IMR-90 (cell line): ENCODE data around the gene MAT1A. TPM values are rescaled to one million over a fixed set of nuclear protein-coding genes. Genes with fewer than 3 reads are reported as not detected.

Experiments
- ATAC-seq: fragments of 200-7000 bp; cut with Tn5 transposase; 2 replicates; pipeline ENCODE4 v1.9.1; 2020; ENCODE audit warnings: low read depth, mild to moderate bottlenecking, moderate library complexity
- BruUV-seq: library from RNA; stranded (reverse); fragments of 400-500 nt; replicated peaks from 2 replicates; lab custom pipeline; 2021; lab: Mats Ljungman, UMichigan
- CTCF ChIA-PET: fragments of 300-600 bp; formaldehyde crosslinking; extraction: SDS; loops from one replicate; lab custom pipeline; 2021; ENCODE audit warnings: antibody characterized with exemption; lab: Yijun Ruan, JAX
- POLR2A ChIA-PET: fragments of 300-600 bp; sonication (Branson Sonifier 250); formaldehyde crosslinking; loops from one replicate; lab custom pipeline; 2022; ENCODE audit warnings: antibody characterized with exemption; ENCODE audit not compliant: unreplicated experiment; lab: Charles Lee
- DNase-seq: peaks from one replicate; pipeline ENCODE4 v3.0.0; 2013
- H2AFZ ChIP-seq: replicated peaks from 2 replicates; pipeline ENCODE3; 2013; ENCODE audit warnings: low read length, mild to moderate bottlenecking; ENCODE audit not compliant: poor library complexity
- H2AK5ac ChIP-seq: 2 replicates; pipeline ENCODE4 v1.6.1; 2013; ENCODE audit warnings: low read depth, low read length, inconsistent platforms
- H2AK9ac ChIP-seq: replicated peaks from 2 replicates; pipeline ENCODE3; 2013; ENCODE audit warnings: mild to moderate bottlenecking, low read depth, low read length, moderate library complexity; ENCODE audit not compliant: poor library complexity
- H2BK120ac ChIP-seq: 2 replicates; pipeline ENCODE4 v1.6.1; 2013; ENCODE audit warnings: low read depth, low read length, inconsistent platforms
- H2BK15ac ChIP-seq: 3 replicates; pipeline ENCODE4 v1.6.1; 2013; ENCODE audit warnings: low read depth, low read length, inconsistent platforms
- H2BK20ac ChIP-seq: 2 replicates; pipeline ENCODE4 v1.6.1; 2013; ENCODE audit warnings: low read depth, mild to moderate bottlenecking, inconsistent platforms, low read length, moderate library complexity
- H2BK5ac ChIP-seq: 2 replicates; pipeline ENCODE4 v1.6.1; 2013; ENCODE audit warnings: mild to moderate bottlenecking, low read depth, low read length, inconsistent platforms; ENCODE audit not compliant: poor library complexity, severe bottlenecking
- H3K14ac ChIP-seq: replicated peaks from 2 replicates; pipeline ENCODE4 v1.6.1; 2013; ENCODE audit warnings: low read depth, low read length, inconsistent platforms
- H3K18ac ChIP-seq: 2 replicates; pipeline ENCODE4 v1.6.1; 2013; ENCODE audit warnings: low read depth, low read length, control low read depth
- H3K23ac ChIP-seq: 2 replicates; pipeline ENCODE4 v1.6.1; 2013; ENCODE audit warnings: low read depth, low read length, inconsistent platforms
- H3K27ac ChIP-seq: 2 replicates; pipeline ENCODE4 v1.5.1; 2013; ENCODE audit warnings: mild to moderate bottlenecking, control low read depth, low read length; ENCODE audit not compliant: insufficient read depth
- H3K27me3 ChIP-seq: 2 replicates; pipeline ENCODE4 v1.6.1; 2013; ENCODE audit warnings: low read length; ENCODE audit not compliant: control insufficient read depth, insufficient read depth
- H3K36me3 ChIP-seq: 2 replicates; pipeline ENCODE4 v1.6.1; 2013; ENCODE audit warnings: low read length, mixed read lengths; ENCODE audit not compliant: control insufficient read depth, insufficient read depth
- H3K4ac ChIP-seq: 2 replicates; pipeline ENCODE4 v1.6.1; 2013; ENCODE audit warnings: low read depth, low read length, inconsistent platforms
- H3K4me1 ChIP-seq: 2 replicates; pipeline ENCODE4 v1.6.1; 2013; ENCODE audit warnings: low read length, mixed read lengths; ENCODE audit not compliant: control insufficient read depth, insufficient read depth
- H3K4me2 ChIP-seq: 2 replicates; pipeline ENCODE4 v1.6.1; 2013; ENCODE audit warnings: low read depth, mild to moderate bottlenecking, control low read depth, low read length, moderate library complexity
- H3K4me3 ChIP-seq: 2 replicates; pipeline ENCODE4 v1.5.1; 2013; ENCODE audit warnings: low read depth, mild to moderate bottlenecking, control low read depth, low read length, moderate library complexity; ENCODE audit not compliant: insufficient read depth
- H3K56ac ChIP-seq: 2 replicates; pipeline ENCODE4 v1.6.1; 2013; ENCODE audit warnings: low read length, inconsistent platforms; ENCODE audit not compliant: insufficient read depth; ENCODE audit errors: extremely low read depth
- H3K79me1 ChIP-seq, 2 experiments: 2 replicates each; pipeline ENCODE4 v1.6.1; 2013; ENCODE audit warnings: low read length in 2 of 2, inconsistent platforms in 1 of 2, low read depth in 1 of 2
- H3K9ac ChIP-seq: 2 replicates; pipeline ENCODE4 v1.6.1; 2013; ENCODE audit warnings: low read depth, low read length, control low read depth
- H3K9me1 ChIP-seq: 2 replicates; pipeline ENCODE4 v1.6.1; 2013; ENCODE audit warnings: low read length, inconsistent platforms; ENCODE audit not compliant: insufficient read depth
- H3K9me3 ChIP-seq: 2 replicates; pipeline ENCODE4 v1.6.1; 2013; ENCODE audit warnings: low read length; ENCODE audit not compliant: control insufficient read depth, insufficient read depth
- H4K20me1 ChIP-seq: 2 replicates; pipeline ENCODE4 v1.6.1; 2013; ENCODE audit warnings: low read length, inconsistent platforms; ENCODE audit not compliant: insufficient read depth
- H4K5ac ChIP-seq: 2 replicates; pipeline ENCODE4 v1.6.1; 2013; ENCODE audit warnings: mild to moderate bottlenecking, low read depth, low read length, control low read depth
- H4K8ac ChIP-seq, 2 experiments: 2 replicates each; pipeline ENCODE4 v1.6.1; 2013; ENCODE audit warnings: low read depth in 2 of 2, low read length in 2 of 2, control low read depth in 1 of 2, inconsistent platforms in 1 of 2
- H4K91ac ChIP-seq: 2 replicates; pipeline ENCODE4 v1.6.1; 2013; ENCODE audit warnings: low read depth, low read length, inconsistent platforms; ENCODE audit not compliant: insufficient read depth
- BHLHE40 ChIP-seq: fragments of 150-350 bp; IDR thresholded peaks from 2 replicates; pipeline ENCODE4 v1.6.1; 2016; ENCODE audit warnings: mild to moderate bottlenecking, low read depth, low read length
- CEBPB ChIP-seq: IDR thresholded peaks from 2 replicates; pipeline ENCODE4 v1.6.1; 2012; ENCODE audit warnings: low read depth, low read length, improper control_type of control experiment
- FOS ChIP-seq: fragments of 150-350 bp; IDR thresholded peaks from 2 replicates; pipeline ENCODE4 v1.6.1; 2016; ENCODE audit warnings: low read depth, low read length
- POLR2A ChIP-seq: IDR thresholded peaks from 2 replicates; pipeline ENCODE4 v1.6.1; 2012; ENCODE audit warnings: mild to moderate bottlenecking, low read depth, low read length
- RAD21 ChIP-seq: IDR thresholded peaks from 2 replicates; pipeline ENCODE4 v1.6.1; 2012; ENCODE audit warnings: low read length, improper control_type of control experiment
- RCOR1 ChIP-seq: IDR thresholded peaks from 2 replicates; pipeline ENCODE4 v1.6.1; 2012; ENCODE audit warnings: mild to moderate bottlenecking, low read length, improper control_type of control experiment; ENCODE audit not compliant: insufficient replicate concordance
- SMC3 ChIP-seq: fragments of 150-350 bp; IDR thresholded peaks from 2 replicates; pipeline ENCODE4 v1.6.1; 2016; ENCODE audit warnings: low read depth, mild to moderate bottlenecking, antibody characterized with exemption, low read length, moderate library complexity
- WGBS, 2 experiments: methylation state at CpG; one replicate each; pipeline versions ENCODE4 v1.1.5 to v1.1.7; 2013; ENCODE audit warnings: missing lambda C conversion rate in 2 of 2; ENCODE audit not compliant: insufficient read length in 1 of 2; ENCODE audit errors: extremely low coverage in 2 of 2; 5-methylcytosine and 5-hydroxymethylcytosine counted together
- dilution Hi-C: fragments of 300-500 bp; cut with HindIII; formaldehyde crosslinking; loops from one replicate; pipeline ENCODE4 v1.14.3; 2018; ENCODE audit warnings: low sequenced_read_pairs; ENCODE audit not compliant: unreplicated experiment
- in situ Hi-C: fragments of 300-500 bp; cut with MboI; formaldehyde crosslinking; loops from 3 replicates; pipeline ENCODE4 v1.14.3; 2019; ENCODE audit warnings: low sequenced_read_pairs, inconsistent platforms, mixed read lengths
- intact Hi-C: fragments of 100-400 bp; cut with micrococcal nuclease; formaldehyde crosslinking; loops from 2 replicates; pipeline ENCODE4 v1.10.0; 2022
- polyA plus RNA-seq, 3 experiments: library from polyadenylated mRNA; depleted of rRNA; stranded (reverse); fragments of >200 nt; gene quantifications; 2 replicates each; pipeline ENCODE4 v1.2.3, GENCODE V29; 2012; ENCODE audit warnings: low replicate concordance in 1 of 3
- total RNA-seq: library from RNA; depleted of rRNA; stranded (reverse); fragments of >200 nt; gene quantifications from 2 replicates; pipeline ENCODE4 v1.2.3, GENCODE V29; 2012

Gene MAT1A
- total and polyA plus RNA-seq, 2 of the 4 experiments (the other 2 are of a cell fraction): not detected

- Histone ChIP-seq H2AK9ac (no peak overlapping the region), H3K79me1 (no peaks in the 10 kb centered on the region), H3K9me1 (no peaks in the 10 kb centered on the region), H3K9me3 (no peaks in the 10 kb centered on the region), H3K23ac (no peak overlapping the region), H4K8ac (no peak overlapping the region), H3K27me3 (no peaks in the 10 kb centered on the region), H3K4me3 (no peak overlapping the region), H2AFZ (no peak overlapping the region), H3K9ac (no peak overlapping the region), H2BK15ac (no peak overlapping the region), H2BK20ac (no peak overlapping the region), H3K4ac (no peak overlapping the region), H3K18ac (no peak overlapping the region), H4K91ac (no peak overlapping the region), H3K27ac (no peak overlapping the region), H2BK5ac (no peak overlapping the region), H3K56ac (no peak overlapping the region), H4K5ac (no peak overlapping the region), H3K14ac (no peak overlapping the region), H3K36me3 (no peaks in the 10 kb centered on the region), H2AK5ac (no peak overlapping the region), H3K4me2 (no peak overlapping the region), H4K20me1 (no peaks in the 10 kb centered on the region), H2BK120ac (no peak overlapping the region), H3K4me1 (no peaks in the 10 kb centered on the region)
- in situ Hi-C loops (no loop called here), intact Hi-C loops (no loop called here), dilution Hi-C loops (no loop called here)
- DNase-seq (no peak), ATAC-seq (no peak)
- no CpG with 5 or more reads among the region's 3 CpGs for WGBS, 2 experiments
- BruUV-seq: no TSS peak
- CTCF ChIA-PET: no interaction called here
- no peak for TF ChIP-seq RCOR1
- TF ChIP-seq RAD21: no peak
- no peak for TF ChIP-seq POLR2A
- no peak for TF ChIP-seq BHLHE40
- no peak for TF ChIP-seq FOS
- TF ChIP-seq SMC3: no peak
- no peak for TF ChIP-seq CEBPB
- POLR2A ChIA-PET: no interaction called here
Observed at GRCh38 chr10:80323311-80323710, 33.9 kb upstream of the MAT1A start.
